GM12878 (cell line): ENCODE measurements around the gene ABCD2. TPM values are rescaled to one million over a fixed set of nuclear protein-coding genes. Genes with fewer than 3 reads are reported as not detected.

Experiments
- ATAC-seq: fragments of 200-7000 bp; cut with Tn5 transposase; 3 replicates; pipeline ENCODE4 v1.9.1; 2020; ENCODE audit warnings: mild to moderate bottlenecking, moderate library complexity
- BruUV-seq: library from RNA; stranded (reverse); fragments of 400-500 nt; replicated peaks from 2 replicates; lab custom pipeline; 2021; lab: Mats Ljungman, UMichigan
- CTCF ChIA-PET: fragments of 300-600 bp; sonication (Branson Sonifier 250); formaldehyde crosslinking; extraction: SDS; loops from one replicate; lab custom pipeline; 2021; ENCODE audit warnings: inconsistent platforms; lab: Yijun Ruan, JAX
- POLR2A ChIA-PET: fragments of 350-600 bp; formaldehyde crosslinking; extraction: SDS; loops from one replicate; lab custom pipeline; 2021; ENCODE audit warnings: inconsistent platforms; lab: Charles Lee
- RAD21 ChIA-PET: fragments of 300-600 bp; sonication (Branson Sonifier 250); formaldehyde crosslinking; loops from one replicate; lab custom pipeline; 2023; ENCODE audit warnings: antibody characterized with exemption; ENCODE audit not compliant: unreplicated experiment; lab: Charles Lee
- SMC1A ChIA-PET: fragments of 300-600 bp; sonication (Branson Sonifier 250); formaldehyde crosslinking; loops from one replicate; lab custom pipeline; 2023; ENCODE audit not compliant: unreplicated experiment, uncharacterized antibody; lab: Charles Lee
- DNase-seq: peaks from one replicate; pipeline ENCODE4 v3.0.0-alpha.2; 2011; ENCODE audit warnings: low read depth, low spot score
- FAIRE-seq: peaks from 3 replicates; lab custom pipeline; 2011; peaks lifted over from hg19 to GRCh38; lab: Jason Lieb, UNC
- H2AFZ ChIP-seq: 2 replicates; pipeline ENCODE4 v1.6.0; 2011; ENCODE audit warnings: low read depth, low read length, control low read depth; ENCODE audit not compliant: control insufficient read depth
- H3K27ac ChIP-seq: 2 replicates; pipeline ENCODE4 v1.5.1; 2011; ENCODE audit warnings: control low read depth; ENCODE audit not compliant: control insufficient read depth, insufficient read depth
- H3K27me3 ChIP-seq, 2 experiments: replicated peaks in 1 of 2; 2 replicates each; pipeline versions ENCODE4 v1.6.0 to v1.6.1; 2011; ENCODE audit warnings: low read length in 1 of 2; ENCODE audit not compliant: control insufficient read depth in 2 of 2, insufficient read depth in 2 of 2
- H3K36me3 ChIP-seq, 2 experiments: 2 replicates each; pipeline ENCODE4 v1.5.1; 2011; ENCODE audit warnings: low read length in 1 of 2; ENCODE audit not compliant: control insufficient read depth in 2 of 2, insufficient read depth in 2 of 2
- H3K4me1 ChIP-seq: 2 replicates; pipeline ENCODE4 v1.6.1; 2011; ENCODE audit warnings: mild to moderate bottlenecking, low read length, moderate library complexity, mixed read lengths; ENCODE audit not compliant: control insufficient read depth, insufficient read depth
- H3K4me2 ChIP-seq: 2 replicates; pipeline ENCODE4 v1.6.0; 2011; ENCODE audit warnings: control low read depth; ENCODE audit not compliant: control insufficient read depth, insufficient read depth
- H3K4me3 ChIP-seq: fragments of 200-600 bp; sonication (generic); 2 replicates; pipeline ENCODE4 v1.5.1; 2016
- H3K79me2 ChIP-seq: 2 replicates; pipeline ENCODE4 v1.6.0; 2011; ENCODE audit warnings: low read length; ENCODE audit not compliant: control insufficient read depth, insufficient read depth
- H3K9ac ChIP-seq: 2 replicates; pipeline ENCODE4 v1.8.0; 2011; ENCODE audit warnings: low read length, control low read depth, mixed read lengths; ENCODE audit not compliant: control insufficient read depth, insufficient read depth
- H3K9me3 ChIP-seq: replicated peaks from 3 replicates; pipeline ENCODE4 v1.5.1; 2011; ENCODE audit warnings: mild to moderate bottlenecking, low read length; ENCODE audit not compliant: control insufficient read depth, insufficient read depth
- H4K20me1 ChIP-seq: 2 replicates; pipeline ENCODE4 v1.6.0; 2011; ENCODE audit not compliant: control insufficient read depth, insufficient read depth
- NR2C2 ChIP-seq: IDR thresholded peaks from 2 replicates; pipeline ENCODE4 v1.6.1; 2011; ENCODE audit warnings: borderline replicate concordance, low read depth; ENCODE audit not compliant: control insufficient read depth, insufficient read length
- PML ChIP-seq: IDR thresholded peaks from 2 replicates; pipeline ENCODE4 v1.6.1; 2012; ENCODE audit warnings: low read length, inconsistent platforms
- POLR2AphosphoS5 ChIP-seq: IDR thresholded peaks from 2 replicates; pipeline ENCODE4 v1.6.1; 2011; ENCODE audit warnings: mild to moderate bottlenecking, low read length, inconsistent platforms
- SUZ12 ChIP-seq: fragments of 200-600 bp; sonication (generic); IDR thresholded peaks from one replicate; pipeline ENCODE4 v1.6.1; 2018; ENCODE audit warnings: antibody characterized with exemption, mild to moderate bottlenecking; ENCODE audit not compliant: unreplicated experiment
- WGBS: methylation state at CpG from one replicate; pipeline ENCODE4 v1.1.6; 2016; ENCODE audit warnings: low lambda C conversion rate; ENCODE audit not compliant: insufficient replicate concordance, insufficient coverage; ENCODE audit errors: missing lambda C conversion rate; 5-methylcytosine and 5-hydroxymethylcytosine counted together
- in situ Hi-C: fragments of 300-500 bp; cut with MboI; formaldehyde crosslinking; loops from 9 replicates; pipeline ENCODE4 v1.14.3; 2018; ENCODE audit warnings: mixed read lengths
- intact Hi-C: fragments of 100-400 bp; cut with micrococcal nuclease; formaldehyde crosslinking; loops from one replicate; pipeline ENCODE4 v1.14.2; 2022; ENCODE audit not compliant: unreplicated experiment
- polyA plus RNA-seq, 11 experiments: library from polyadenylated mRNA; depleted of rRNA in 4 of 11; unstranded in 6 of 11; stranded (reverse) in 5 of 11; fragments of >200 nt; fragmentation: Nextera tagmentation in 4 of 11; fragmentation: Illumina TruSeq in 1 of 11; extraction: Ambion mirVana in 4 of 11; extraction: Trizol in 1 of 11; gene quantifications; 1 replicate in 1 of 11; 2 replicates in 10 of 11; pipeline versions ENCODE4 v1.2.1 to v1.2.3, GENCODE V29; 2011 to 2016; ENCODE audit warnings: inconsistent platforms in 2 of 11, missing spikeins in 2 of 11, low read depth in 1 of 11
- total RNA-seq, 4 experiments: library from RNA; depleted of rRNA in 3 of 4; stranded (reverse); fragments of >200 nt in 3 of 4; fragmentation: Illumina TruSeq in 1 of 4; extraction: Trizol in 1 of 4; gene quantifications; 2 replicates each; pipeline versions ENCODE4 v1.2.1 to v1.2.3, GENCODE V29; 2013 to 2021
- TF ChIP-seq, protein P1 (sequence below): fragments of 450-650 bp; formaldehyde crosslinking; IDR thresholded peaks from 2 replicates; pipeline ENCODE4 v1.5.0; 2022; ENCODE audit warnings: mild to moderate bottlenecking, missing genetic modification characterization
- TF ChIP-seq, protein P2 (sequence below): IDR thresholded peaks from 2 replicates; pipeline ENCODE4 v1.6.1; 2012; ENCODE audit warnings: low read depth, low read length, improper control_type of control experiment

The ABCD2 gene
- total and polyA plus RNA-seq, 10 of the 15 experiments (the other 5 are each of a cell fraction or from before 2014, with no cell fraction given): 4.4 to 16.2 (median 7.5) TPM

DNA sequence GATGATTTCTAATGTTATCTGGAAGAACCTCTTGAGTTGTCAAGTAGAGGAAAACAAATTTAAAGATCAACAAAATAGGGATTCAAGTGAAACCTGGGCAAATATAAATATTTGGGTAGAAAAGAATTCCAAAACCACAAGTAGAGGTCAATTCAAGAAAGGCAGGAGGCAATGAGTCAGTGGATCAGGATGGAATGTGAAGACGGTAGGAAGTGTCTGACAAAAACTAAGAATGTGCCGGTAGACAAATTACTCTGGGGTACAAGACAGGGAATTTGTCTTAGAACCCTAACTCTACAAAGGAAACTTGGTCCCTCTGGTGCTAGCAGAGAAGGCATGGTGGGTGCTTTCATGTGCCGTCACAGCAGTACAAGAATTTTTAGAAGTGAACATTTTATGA lies 13.6 kb downstream of the ABCD2 start:
- in situ Hi-C loops: loop anchor here (25.0 kb wide), 3 partner anchors 506 to 819 kb away; partner anchors contain the start of gene SLC2A13
- no peak for FAIRE-seq

More for the DNA sequence above, 13.6 kb downstream of the ABCD2 start:
- ATAC-seq (no peak), DNase-seq (no peak)
- H3K4me2 ChIP-seq: no peak overlapping the region
- no peaks in the 10 kb centered on the region for H3K27me3 ChIP-seq
- BruUV-seq: no TSS peak
- H3K4me1 ChIP-seq: no peaks in the 10 kb centered on the region
- peaks cover 16% of the 10 kb centered on the region for H3K79me2 ChIP-seq
- RAD21 ChIA-PET: interaction anchor here (1.2 to 4.4 kb wide), 4 partner anchors 11 to 43 kb away, joined by 4 to 30 read pairs (median 7); partner anchors contain the start of gene ABCD2
- H3K4me3 ChIP-seq: no peak overlapping the region
- intact Hi-C loops: no loop called here
- WGBS: 98% methylated on average over 3 of the region's 3 CpGs
- H2AFZ ChIP-seq: no peak overlapping the region
- TF ChIP-seq, protein P1, sequence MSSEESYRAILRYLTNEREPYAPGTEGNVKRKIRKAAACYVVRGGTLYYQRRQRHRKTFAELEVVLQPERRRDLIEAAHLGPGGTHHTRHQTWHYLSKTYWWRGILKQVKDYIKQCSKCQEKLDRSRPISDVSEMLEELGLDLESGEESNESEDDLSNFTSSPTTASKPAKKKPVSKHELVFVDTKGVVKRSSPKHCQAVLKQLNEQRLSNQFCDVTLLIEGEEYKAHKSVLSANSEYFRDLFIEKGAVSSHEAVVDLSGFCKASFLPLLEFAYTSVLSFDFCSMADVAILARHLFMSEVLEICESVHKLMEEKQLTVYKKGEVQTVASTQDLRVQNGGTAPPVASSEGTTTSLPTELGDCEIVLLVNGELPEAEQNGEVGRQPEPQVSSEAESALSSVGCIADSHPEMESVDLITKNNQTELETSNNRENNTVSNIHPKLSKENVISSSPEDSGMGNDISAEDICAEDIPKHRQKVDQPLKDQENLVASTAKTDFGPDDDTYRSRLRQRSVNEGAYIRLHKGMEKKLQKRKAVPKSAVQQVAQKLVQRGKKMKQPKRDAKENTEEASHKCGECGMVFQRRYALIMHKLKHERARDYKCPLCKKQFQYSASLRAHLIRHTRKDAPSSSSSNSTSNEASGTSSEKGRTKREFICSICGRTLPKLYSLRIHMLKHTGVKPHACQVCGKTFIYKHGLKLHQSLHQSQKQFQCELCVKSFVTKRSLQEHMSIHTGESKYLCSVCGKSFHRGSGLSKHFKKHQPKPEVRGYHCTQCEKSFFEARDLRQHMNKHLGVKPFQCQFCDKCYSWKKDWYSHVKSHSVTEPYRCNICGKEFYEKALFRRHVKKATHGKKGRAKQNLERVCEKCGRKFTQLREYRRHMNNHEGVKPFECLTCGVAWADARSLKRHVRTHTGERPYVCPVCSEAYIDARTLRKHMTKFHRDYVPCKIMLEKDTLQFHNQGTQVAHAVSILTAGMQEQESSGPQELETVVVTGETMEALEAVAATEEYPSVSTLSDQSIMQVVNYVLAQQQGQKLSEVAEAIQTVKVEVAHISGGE: no peak
- TF ChIP-seq SUZ12: no peak
- no peak for TF ChIP-seq NR2C2
- TF ChIP-seq PML: no peak
- TF ChIP-seq POLR2AphosphoS5: no peak
- TF ChIP-seq, protein P2, sequence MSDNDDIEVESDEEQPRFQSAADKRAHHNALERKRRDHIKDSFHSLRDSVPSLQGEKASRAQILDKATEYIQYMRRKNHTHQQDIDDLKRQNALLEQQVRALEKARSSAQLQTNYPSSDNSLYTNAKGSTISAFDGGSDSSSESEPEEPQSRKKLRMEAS: no peak
- SMC1A ChIA-PET: interaction anchor here (1.4 to 10.6 kb wide), 10 partner anchors 9 to 387 kb away, joined by 3 to 101 read pairs (median 5); partner anchors contain the start of gene ABCD2
- POLR2A ChIA-PET: interaction anchor here (1.4 to 2.2 kb wide), 4 partner anchors 12 to 16 kb away, joined by 4 to 6 read pairs (median 4); partner anchors contain the start of gene ABCD2
- H4K20me1 ChIP-seq: no peaks in the 10 kb centered on the region
- no peak overlapping the region for H3K27ac ChIP-seq
- H3K9ac ChIP-seq: no peak overlapping the region
- CTCF ChIA-PET: interaction anchor here (1.8 to 3.5 kb wide), 4 partner anchors 10 to 16 kb away, joined by 5 to 19 read pairs (median 6); partner anchors contain the start of gene ABCD2
- H3K9me3 ChIP-seq: no peaks in the 10 kb centered on the region; the same call in 2 of the 3 replicates
- peaks cover 0 to 6% of the 10 kb centered on the region in 2 experiments; a peak in 1 of 4 replicates for H3K36me3 ChIP-seq
